ENCODE measurements around the gene HIBADH. TPM values are rescaled to one million over a fixed set of nuclear protein-coding genes. Genes with fewer than 3 reads are reported as not detected.

The HIBADH gene
- total RNA-seq, 1 donor from 2014 or later = 38.1 TPM

DNA sequence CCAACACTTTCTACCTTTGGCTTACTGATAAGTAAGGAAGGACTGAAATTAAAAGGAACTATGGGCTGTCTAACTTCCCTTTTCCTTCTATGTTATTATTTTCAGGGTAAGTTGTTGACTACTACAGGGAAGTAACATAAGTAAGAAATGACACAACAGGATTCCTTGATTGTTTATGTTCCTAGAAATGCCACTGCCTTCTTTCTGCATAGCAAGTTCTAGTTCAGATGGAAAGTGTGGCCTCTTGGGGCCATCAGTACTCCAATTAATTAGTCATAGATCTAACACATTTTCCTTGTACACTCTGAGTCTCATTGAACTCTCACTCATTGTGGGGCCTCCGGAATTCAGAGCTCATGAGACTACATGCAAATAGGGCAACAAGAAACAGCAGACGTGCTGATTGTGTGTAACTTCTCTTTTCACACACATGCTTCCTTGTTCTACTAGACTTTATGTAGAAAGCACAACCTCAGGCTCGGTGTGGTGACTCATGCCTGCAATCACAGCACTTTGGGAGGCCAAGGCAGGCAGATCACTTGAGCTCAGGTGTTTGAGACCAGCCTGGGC, 35.3 kb upstream of the HIBADH start:
- intact Hi-C loops (cut with DNase I) = no loop called here
- H3K27me3 ChIP-seq = no peaks in the 10 kb centered on the region
- H3K4me3 ChIP-seq = no peak overlapping the region
- H3K9me3 ChIP-seq = no peaks in the 10 kb centered on the region
- H3K4me1 ChIP-seq = no peaks in the 10 kb centered on the region
- H3K36me3 ChIP-seq = no peaks in the 10 kb centered on the region
- TF ChIP-seq, protein P1, sequence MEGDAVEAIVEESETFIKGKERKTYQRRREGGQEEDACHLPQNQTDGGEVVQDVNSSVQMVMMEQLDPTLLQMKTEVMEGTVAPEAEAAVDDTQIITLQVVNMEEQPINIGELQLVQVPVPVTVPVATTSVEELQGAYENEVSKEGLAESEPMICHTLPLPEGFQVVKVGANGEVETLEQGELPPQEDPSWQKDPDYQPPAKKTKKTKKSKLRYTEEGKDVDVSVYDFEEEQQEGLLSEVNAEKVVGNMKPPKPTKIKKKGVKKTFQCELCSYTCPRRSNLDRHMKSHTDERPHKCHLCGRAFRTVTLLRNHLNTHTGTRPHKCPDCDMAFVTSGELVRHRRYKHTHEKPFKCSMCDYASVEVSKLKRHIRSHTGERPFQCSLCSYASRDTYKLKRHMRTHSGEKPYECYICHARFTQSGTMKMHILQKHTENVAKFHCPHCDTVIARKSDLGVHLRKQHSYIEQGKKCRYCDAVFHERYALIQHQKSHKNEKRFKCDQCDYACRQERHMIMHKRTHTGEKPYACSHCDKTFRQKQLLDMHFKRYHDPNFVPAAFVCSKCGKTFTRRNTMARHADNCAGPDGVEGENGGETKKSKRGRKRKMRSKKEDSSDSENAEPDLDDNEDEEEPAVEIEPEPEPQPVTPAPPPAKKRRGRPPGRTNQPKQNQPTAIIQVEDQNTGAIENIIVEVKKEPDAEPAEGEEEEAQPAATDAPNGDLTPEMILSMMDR (IDR thresholded peaks at IDR 0.05) = no peak
- TF ChIP-seq POLR2AphosphoS5 (IDR thresholded peaks at IDR 0.05; ENCODE audit: insufficient read depth in 1 of 2, low read depth in 1 of 2) (no peak), POLR2A (IDR thresholded peaks at IDR 0.05) (no peak)
- H3K27ac ChIP-seq = no peak overlapping the region
- no peak for DNase-seq (ENCODE audit: extremely low spot score in 2 of 2)

DNA sequence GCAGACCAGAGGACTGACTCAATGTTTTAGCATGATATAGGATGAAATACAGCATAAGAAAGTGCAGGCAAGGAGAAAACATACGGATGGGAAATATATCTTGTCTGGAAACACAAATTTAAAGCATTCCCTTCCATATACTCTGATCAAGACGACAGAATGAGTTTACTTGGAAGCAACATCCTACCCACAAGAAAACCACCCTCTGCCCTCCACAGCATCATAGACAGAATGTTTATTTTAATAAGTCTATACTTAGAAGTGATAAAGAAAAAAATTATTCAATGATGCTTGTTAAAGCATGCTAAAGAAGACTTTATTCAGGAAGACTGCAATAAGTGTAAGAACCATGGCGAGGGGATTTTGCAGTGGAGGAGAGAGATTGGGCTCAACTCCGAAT, 32.4 kb upstream of the HIBADH start:
- Histone ChIP-seq H3K4me3 (no peak overlapping the region), H3K36me3 (no peaks in the 10 kb centered on the region), H3K27ac (no peak overlapping the region), H3K9me3 (no peaks in the 10 kb centered on the region), H3K4me1 (no peaks in the 10 kb centered on the region), H3K27me3 (no peaks in the 10 kb centered on the region)
- TF ChIP-seq POLR2A (IDR thresholded peaks at IDR 0.05) = no peak
- TF ChIP-seq POLR2AphosphoS5 (IDR thresholded peaks at IDR 0.05; ENCODE audit: insufficient read depth in 1 of 2, low read depth in 1 of 2) = no peak
- TF ChIP-seq, protein P1 (IDR thresholded peaks at IDR 0.05) = no peak
- intact Hi-C loops (cut with DNase I) = no loop called here
- DNase-seq (ENCODE audit: extremely low spot score in 2 of 2) = no peak

- DNase-seq (ENCODE audit: extremely low spot score in 2 of 2) = no peak
- Histone ChIP-seq H3K4me3 (no peak overlapping the region), H3K4me1 (no peaks in the 10 kb centered on the region), H3K36me3 (no peaks in the 10 kb centered on the region), H3K27me3 (no peaks in the 10 kb centered on the region), H3K27ac (no peak overlapping the region), H3K9me3 (no peaks in the 10 kb centered on the region)
- intact Hi-C loops (cut with DNase I) = no loop called here
- TF ChIP-seq, protein P1 (IDR thresholded peaks at IDR 0.05) = no peak
- no peak for TF ChIP-seq POLR2A (IDR thresholded peaks at IDR 0.05)
- TF ChIP-seq POLR2AphosphoS5 (IDR thresholded peaks at IDR 0.05; ENCODE audit: insufficient read depth in 1 of 2, low read depth in 1 of 2) = no peak
Observed at GRCh38 chr7:27693794-27694193, 31.1 kb upstream of the HIBADH start.

- Histone ChIP-seq H3K4me1 (no peaks in the 10 kb centered on the region), H3K9me3 (no peaks in the 10 kb centered on the region), H3K4me3 (no peak overlapping the region), H3K27ac (no peak overlapping the region), H3K36me3 (no peaks in the 10 kb centered on the region), H3K27me3 (no peaks in the 10 kb centered on the region)
- intact Hi-C loops (cut with DNase I) = no loop called here
- TF ChIP-seq POLR2AphosphoS5 (IDR thresholded peaks at IDR 0.05; ENCODE audit: insufficient read depth in 1 of 2, low read depth in 1 of 2) = no peak
- TF ChIP-seq, protein P1 (IDR thresholded peaks at IDR 0.05) = no peak
- DNase-seq (ENCODE audit: extremely low spot score in 2 of 2) = no peak
Observed at GRCh38 chr7:27690649-27691048, 28.0 kb upstream of the HIBADH start.

- Histone ChIP-seq H3K9me3 (no peaks in the 10 kb centered on the region), H3K4me1 (no peaks in the 10 kb centered on the region), H3K27ac (no peak overlapping the region), H3K27me3 (no peaks in the 10 kb centered on the region), H3K4me3 (no peak overlapping the region), H3K36me3 (no peaks in the 10 kb centered on the region)
- no peak for DNase-seq (ENCODE audit: extremely low spot score in 2 of 2)
- TF ChIP-seq POLR2A (IDR thresholded peaks at IDR 0.05) = no peak
- TF ChIP-seq, protein P1 (IDR thresholded peaks at IDR 0.05) = no peak
- no peak for TF ChIP-seq POLR2AphosphoS5 (IDR thresholded peaks at IDR 0.05; ENCODE audit: insufficient read depth in 1 of 2, low read depth in 1 of 2)
- intact Hi-C loops (cut with DNase I) = no loop called here
Observed at GRCh38 chr7:27689591-27690164, 27.0 kb upstream of the HIBADH start.

All from vagina (tissue), 2 donors.